Right atrium auricular region (tissue), 2 donors: ENCODE measurements around the gene ZNF41. TPM values are rescaled to one million over a fixed set of nuclear protein-coding genes. Genes with fewer than 3 reads are reported as not detected.

Experiments
- DNase-seq: peaks from one replicate; pipeline ENCODE4 v3.0.0-alpha.2; 2019; ENCODE audit warnings: low spot score
- H3K27ac ChIP-seq, 2 donors: fragments of 200-600 bp; sonication (generic); 1 replicate in 1 of 2; 2 replicates in 1 of 2; pipeline ENCODE4 v1.5.1; 2016 to 2019
- H3K27me3 ChIP-seq, 2 donors: fragments of 200-600 bp; sonication (generic); one replicate each; pipeline versions ENCODE4 v1.5.1 to v1.6.0; 2017 to 2019
- H3K36me3 ChIP-seq: fragments of 200-600 bp; sonication (generic); one replicate; pipeline ENCODE4 v1.5.1; 2016
- H3K4me1 ChIP-seq, 2 donors: fragments of 200-600 bp; sonication (generic); one replicate each; pipeline versions ENCODE4 v1.5.1 to v1.6.0; 2017 to 2019
- H3K4me3 ChIP-seq, 2 donors: fragments of 200-600 bp; sonication (generic); 1 replicate in 1 of 2; 2 replicates in 1 of 2; pipeline ENCODE4 v1.5.1; 2017 to 2019; ENCODE audit warnings: mild to moderate bottlenecking in 1 of 2, moderate library complexity in 1 of 2
- H3K9me3 ChIP-seq, 2 donors: fragments of 200-600 bp; sonication (generic); one replicate each; pipeline ENCODE4 v1.5.1; 2019
- total RNA-seq, 2 donors: library from RNA; depleted of rRNA; stranded (reverse); fragments of >200 nt; gene quantifications; one replicate each; pipeline ENCODE4 v1.1.0, GENCODE V29; 2016
- TF ChIP-seq, protein P1 (sequence below), 2 donors: fragments of 200-600 bp; sonication (generic); IDR thresholded peaks; one replicate each; pipeline ENCODE4 v1.5.1; 2019; ENCODE audit warnings: antibody characterized with exemption in 2 of 2

ZNF41 gene
- total RNA-seq, 2 donors from 2014 or later = 10.5 to 12.1 TPM

DNA sequence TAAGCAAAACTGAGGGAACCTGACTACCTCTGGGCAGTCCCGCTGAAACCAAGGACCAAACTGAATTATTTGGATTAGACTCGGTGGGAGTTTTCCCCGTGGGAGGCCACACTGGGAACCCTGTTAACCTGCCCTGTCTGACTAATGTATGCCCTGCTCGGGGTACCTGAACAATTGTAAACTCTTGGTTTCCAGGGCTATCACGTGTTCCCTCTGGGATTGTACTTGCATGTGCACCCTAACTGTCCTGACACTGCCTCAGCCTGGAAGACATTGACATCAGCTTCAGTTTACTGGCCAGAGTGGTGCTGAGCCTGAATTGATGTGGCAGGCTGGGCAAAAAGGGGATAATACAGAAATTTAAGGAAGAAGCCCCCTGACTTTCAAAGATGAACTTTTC is 20.1 kb upstream of the ZNF41 start:
- TF ChIP-seq, protein P1, sequence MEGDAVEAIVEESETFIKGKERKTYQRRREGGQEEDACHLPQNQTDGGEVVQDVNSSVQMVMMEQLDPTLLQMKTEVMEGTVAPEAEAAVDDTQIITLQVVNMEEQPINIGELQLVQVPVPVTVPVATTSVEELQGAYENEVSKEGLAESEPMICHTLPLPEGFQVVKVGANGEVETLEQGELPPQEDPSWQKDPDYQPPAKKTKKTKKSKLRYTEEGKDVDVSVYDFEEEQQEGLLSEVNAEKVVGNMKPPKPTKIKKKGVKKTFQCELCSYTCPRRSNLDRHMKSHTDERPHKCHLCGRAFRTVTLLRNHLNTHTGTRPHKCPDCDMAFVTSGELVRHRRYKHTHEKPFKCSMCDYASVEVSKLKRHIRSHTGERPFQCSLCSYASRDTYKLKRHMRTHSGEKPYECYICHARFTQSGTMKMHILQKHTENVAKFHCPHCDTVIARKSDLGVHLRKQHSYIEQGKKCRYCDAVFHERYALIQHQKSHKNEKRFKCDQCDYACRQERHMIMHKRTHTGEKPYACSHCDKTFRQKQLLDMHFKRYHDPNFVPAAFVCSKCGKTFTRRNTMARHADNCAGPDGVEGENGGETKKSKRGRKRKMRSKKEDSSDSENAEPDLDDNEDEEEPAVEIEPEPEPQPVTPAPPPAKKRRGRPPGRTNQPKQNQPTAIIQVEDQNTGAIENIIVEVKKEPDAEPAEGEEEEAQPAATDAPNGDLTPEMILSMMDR (IDR thresholded peaks at IDR 0.05) = no peak
- Histone ChIP-seq H3K36me3 (no peaks in the 10 kb centered on the region), H3K27ac (no peak overlapping the region), H3K4me3 (no peak overlapping the region), H3K27me3 (no peaks in the 10 kb centered on the region), H3K4me1 (no peaks in the 10 kb centered on the region), H3K9me3 (no peaks in the 10 kb centered on the region)
- no peak for DNase-seq

DNA sequence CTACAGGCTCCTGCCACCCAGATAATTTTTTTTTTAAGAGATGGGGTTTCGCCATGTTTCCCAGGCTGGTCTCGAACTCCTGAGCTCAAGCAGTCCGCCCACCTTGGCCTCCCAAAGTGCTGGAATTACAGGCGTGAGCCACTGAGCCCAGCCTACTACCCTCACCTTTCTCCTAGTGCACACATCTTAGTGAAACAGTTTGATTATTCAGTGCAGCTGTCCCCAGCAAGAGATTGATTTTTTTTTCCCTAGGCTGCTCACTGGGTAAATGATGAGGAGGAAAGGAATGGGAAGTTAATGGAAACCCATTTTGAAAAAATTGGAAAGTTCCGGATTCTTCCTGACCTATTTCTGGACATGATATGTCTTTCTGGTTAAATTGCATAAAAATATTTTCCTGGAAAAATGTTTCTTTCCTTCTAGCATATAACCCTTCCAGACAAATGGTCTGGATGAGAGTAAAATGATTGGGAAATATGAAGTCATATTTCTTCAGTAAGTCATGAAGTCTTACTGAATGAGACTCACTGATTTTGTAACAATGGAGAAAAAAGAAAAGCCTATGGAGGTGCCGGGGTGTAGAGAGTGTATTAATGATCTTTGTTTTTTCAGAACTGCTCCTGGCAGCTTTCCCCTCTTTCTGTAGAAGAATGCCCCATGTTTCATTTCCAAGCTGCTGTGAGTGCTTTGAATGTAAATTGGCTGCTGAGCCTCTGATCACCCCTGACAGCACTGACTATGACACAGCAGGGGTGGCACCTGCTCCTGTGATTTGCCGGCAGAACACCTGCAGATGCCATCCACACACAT is 19.5 kb upstream of the ZNF41 start:
- Histone ChIP-seq H3K27ac (no peak overlapping the region), H3K4me3 (no peak overlapping the region), H3K27me3 (no peaks in the 10 kb centered on the region), H3K36me3 (no peaks in the 10 kb centered on the region), H3K4me1 (no peaks in the 10 kb centered on the region), H3K9me3 (no peaks in the 10 kb centered on the region)
- DNase-seq = no peak
- TF ChIP-seq, protein P1 (IDR thresholded peaks at IDR 0.05) = no peak

DNA sequence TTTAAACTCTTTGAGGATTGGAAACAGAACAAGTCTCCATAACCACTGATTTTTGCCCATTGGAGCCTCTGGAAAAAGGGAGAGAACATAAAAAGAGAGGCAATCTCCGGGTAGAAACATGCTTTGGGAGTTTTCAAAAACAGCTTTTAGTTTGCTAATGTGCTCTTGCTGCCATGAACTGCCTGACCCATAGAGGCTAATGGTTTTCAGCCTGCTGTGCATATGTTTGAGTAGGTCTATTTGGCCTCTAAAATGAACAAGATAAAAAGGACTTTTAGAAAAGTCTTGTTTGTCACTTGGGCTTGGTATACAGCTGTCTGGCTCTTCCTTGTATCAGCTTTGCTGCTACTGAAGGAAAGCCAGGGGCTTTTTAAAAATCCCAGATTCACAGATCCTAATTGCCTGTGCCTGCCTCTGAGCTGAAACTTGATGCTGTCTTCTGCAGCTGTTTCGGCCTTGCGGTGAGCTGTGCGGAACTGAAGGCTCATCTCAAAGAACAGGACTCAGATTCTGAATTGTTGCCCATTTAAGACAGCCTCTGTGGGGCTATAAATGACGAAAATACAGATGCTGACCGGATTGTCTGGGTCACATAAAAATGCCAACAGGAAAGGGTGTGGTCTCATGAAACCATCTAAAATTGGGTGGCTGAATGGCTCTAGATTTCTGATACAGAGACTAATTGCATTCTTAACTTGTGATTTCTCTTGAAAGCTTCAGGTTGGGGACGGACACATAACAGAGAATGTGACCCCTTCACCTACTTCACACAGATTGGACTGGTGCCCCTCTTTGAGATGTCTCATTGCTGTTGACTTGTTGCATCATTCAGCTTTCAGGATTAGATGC is 18.4 kb upstream of the ZNF41 start:
- DNase-seq = no peak
- H3K27ac ChIP-seq = no peak overlapping the region
- no peaks in the 10 kb centered on the region for H3K9me3 ChIP-seq
- H3K36me3 ChIP-seq = no peaks in the 10 kb centered on the region
- H3K27me3 ChIP-seq = no peaks in the 10 kb centered on the region
- no peaks in the 10 kb centered on the region for H3K4me1 ChIP-seq
- TF ChIP-seq, protein P1 (IDR thresholded peaks at IDR 0.05) = no peak
- no peak overlapping the region for H3K4me3 ChIP-seq

DNA sequence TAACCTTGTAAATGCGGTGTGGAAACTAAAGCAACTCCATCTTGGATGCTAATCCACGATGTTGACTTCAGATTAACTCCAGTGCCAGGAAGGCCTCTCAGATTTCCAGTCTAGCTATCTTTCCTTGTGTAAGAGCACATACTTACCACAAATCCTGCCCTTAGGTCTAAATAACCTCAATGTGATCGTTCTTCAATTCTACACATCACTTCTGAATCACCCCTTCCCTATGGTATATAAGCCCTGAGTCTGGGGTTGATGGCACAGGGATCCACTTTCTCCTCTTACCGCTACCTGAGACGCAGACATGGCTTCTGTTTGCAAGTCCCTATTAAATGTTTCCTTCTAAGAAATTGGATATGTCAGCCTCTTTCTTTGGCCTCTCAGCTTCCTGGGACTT is 17.5 kb upstream of the ZNF41 start:
- no peak overlapping the region for H3K4me3 ChIP-seq
- DNase-seq = no peak
- TF ChIP-seq, protein P1 (IDR thresholded peaks at IDR 0.05) = no peak
- H3K9me3 ChIP-seq = no peaks in the 10 kb centered on the region
- H3K27me3 ChIP-seq = no peaks in the 10 kb centered on the region
- no peak overlapping the region for H3K27ac ChIP-seq
- no peaks in the 10 kb centered on the region for H3K4me1 ChIP-seq
- no peaks in the 10 kb centered on the region for H3K36me3 ChIP-seq

DNA sequence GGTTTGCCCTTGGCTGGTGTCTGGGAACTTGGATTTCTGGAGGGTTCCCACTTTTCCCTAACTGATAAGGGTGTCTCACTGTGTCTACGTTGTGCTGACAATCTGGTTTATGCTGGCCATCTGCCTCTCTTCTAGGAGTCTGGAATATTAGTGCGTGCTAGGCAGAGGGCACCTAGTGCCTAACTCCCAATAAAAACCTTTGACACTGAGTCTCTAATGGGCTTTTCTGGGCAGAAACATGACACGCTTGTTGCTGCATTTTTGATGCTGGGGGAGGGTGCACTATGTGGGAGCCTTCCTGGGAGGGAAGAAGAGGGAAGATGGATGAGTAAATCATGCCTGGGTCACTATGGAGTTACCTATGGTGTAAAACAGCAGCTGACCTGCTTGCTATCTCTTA is 16.3 kb upstream of the ZNF41 start:
- no peak for DNase-seq

More for the DNA sequence above, 16.3 kb upstream of the ZNF41 start:
- no peaks in the 10 kb centered on the region for H3K4me1 ChIP-seq
- H3K27me3 ChIP-seq = no peaks in the 10 kb centered on the region
- H3K4me3 ChIP-seq = no peak overlapping the region
- no peaks in the 10 kb centered on the region for H3K9me3 ChIP-seq
- no peak overlapping the region for H3K27ac ChIP-seq
- H3K36me3 ChIP-seq = no peaks in the 10 kb centered on the region
- TF ChIP-seq, protein P1 (IDR thresholded peaks at IDR 0.05) = no peak
